Astrocyte (in vitro differentiated cells and primary cell): ENCODE results near the gene ARHGAP26.

Source experiments
- EZH2 ChIP-seq: IDR thresholded peaks from 2 replicates; pipeline ENCODE4 v1.6.1; 2012; ENCODE audit warnings: mild to moderate bottlenecking, low read length, inconsistent platforms; ENCODE audit not compliant: insufficient read depth
- TF ChIP-seq, protein P1 (sequence below): IDR thresholded peaks from 2 replicates; pipeline ENCODE4 v1.5.1; 2011; ENCODE audit warnings: low read depth, mild to moderate bottlenecking, inconsistent platforms, low read length, moderate library complexity; ENCODE audit not compliant: insufficient read depth

DNA sequence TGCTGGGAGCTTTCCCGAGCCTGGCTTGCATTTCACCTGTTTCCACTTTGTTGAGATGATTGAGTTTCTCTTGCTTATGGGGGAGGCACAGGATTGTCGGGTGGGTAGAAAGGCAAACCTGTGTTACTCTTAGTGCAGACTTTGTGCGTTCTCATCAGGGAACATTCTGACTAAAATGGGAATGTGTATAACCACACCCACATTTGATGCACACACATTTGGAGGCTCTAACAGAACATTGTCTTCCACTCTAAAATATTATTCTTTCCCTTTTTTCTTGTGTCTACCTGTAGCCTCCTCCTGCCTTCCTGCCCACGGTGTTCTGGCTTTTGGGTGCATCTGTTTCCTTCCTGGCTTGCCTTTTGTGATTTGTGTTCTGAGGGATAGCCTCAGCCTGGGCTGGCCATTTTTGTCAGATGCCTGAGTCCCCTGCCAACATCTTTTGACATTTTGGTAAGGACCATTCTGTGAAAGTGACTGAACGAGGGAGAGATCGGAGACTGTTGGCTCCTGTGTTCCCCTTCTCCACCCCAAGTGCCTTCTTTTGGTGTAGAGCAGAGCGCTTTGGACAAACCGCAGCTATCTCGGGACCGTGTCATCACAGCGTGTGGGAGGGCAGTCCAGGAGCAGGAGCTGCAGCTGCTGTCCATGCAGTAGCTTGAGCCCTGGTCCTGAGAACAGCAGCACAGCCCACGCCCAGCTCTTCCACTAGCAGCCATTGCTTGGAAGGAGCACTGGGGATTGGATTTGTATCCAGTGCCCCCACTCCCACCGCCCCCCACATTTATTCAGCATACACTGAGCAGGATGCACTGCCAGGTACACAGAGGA lies 101.4 kb downstream of the ARHGAP26 start:
- TF ChIP-seq, protein P1, sequence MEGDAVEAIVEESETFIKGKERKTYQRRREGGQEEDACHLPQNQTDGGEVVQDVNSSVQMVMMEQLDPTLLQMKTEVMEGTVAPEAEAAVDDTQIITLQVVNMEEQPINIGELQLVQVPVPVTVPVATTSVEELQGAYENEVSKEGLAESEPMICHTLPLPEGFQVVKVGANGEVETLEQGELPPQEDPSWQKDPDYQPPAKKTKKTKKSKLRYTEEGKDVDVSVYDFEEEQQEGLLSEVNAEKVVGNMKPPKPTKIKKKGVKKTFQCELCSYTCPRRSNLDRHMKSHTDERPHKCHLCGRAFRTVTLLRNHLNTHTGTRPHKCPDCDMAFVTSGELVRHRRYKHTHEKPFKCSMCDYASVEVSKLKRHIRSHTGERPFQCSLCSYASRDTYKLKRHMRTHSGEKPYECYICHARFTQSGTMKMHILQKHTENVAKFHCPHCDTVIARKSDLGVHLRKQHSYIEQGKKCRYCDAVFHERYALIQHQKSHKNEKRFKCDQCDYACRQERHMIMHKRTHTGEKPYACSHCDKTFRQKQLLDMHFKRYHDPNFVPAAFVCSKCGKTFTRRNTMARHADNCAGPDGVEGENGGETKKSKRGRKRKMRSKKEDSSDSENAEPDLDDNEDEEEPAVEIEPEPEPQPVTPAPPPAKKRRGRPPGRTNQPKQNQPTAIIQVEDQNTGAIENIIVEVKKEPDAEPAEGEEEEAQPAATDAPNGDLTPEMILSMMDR, result no peak
- no peak for TF ChIP-seq EZH2
